ENCODE data around the gene VASH2.

VASH2 gene

DNA sequence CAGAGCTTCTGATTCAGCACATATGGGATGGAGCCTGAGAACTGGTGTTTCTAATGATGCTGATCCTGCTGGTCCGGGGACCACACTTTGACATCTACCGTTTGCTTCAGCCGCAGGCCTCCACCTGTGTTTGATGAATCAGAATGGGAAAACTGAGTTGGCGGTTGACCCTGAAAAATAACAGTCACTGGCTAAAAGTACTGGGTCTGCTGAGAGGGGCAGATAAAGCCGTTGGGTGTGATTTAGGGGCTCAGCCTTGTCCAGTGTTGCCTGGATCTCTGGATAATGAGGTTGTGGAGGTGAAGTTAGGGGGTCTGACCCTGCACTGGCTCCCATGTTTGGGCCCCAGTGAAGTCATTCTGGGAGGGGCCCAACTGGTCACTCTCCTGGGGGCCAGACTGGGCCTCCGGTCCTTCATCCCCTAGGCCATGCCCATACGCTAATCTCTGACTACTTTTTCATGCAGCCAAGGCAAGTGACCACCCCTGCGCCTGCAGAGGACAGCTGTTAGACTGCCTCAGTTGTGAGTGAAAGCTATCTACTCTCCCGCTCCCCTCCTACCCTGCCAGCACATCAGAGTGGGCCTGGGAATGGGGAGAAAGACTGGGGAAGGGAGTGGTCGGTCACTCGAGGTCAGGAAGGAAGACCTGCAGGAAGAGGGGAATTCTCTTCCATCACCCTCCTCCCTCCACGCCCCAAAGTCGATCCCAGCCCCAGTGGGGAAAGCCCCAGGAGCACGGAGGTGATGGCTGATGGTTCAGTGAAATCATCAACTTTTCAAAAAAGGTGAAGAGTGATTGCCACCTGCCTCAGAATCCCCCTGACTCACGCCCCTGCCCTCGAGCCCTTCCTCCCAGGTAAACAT lies 27.7 kb downstream of the VASH2 start:
- Histone ChIP-seq H3K4me1 (ENCODE audit: control insufficient read depth in 1 of 2, insufficient read depth in 2 of 2, low read length in 2 of 2) (peaks cover 6 to 12% of the 10 kb centered on the region in 2 donors), H3K27ac (ENCODE audit: low read depth, low read length) (no peak overlapping the region), H3K27me3 (ENCODE audit: control insufficient read depth in 1 of 2, insufficient read depth in 2 of 2, low read length in 2 of 2) (no peaks in the 10 kb centered on the region), H3K36me3 (ENCODE audit: control insufficient read depth in 1 of 2, insufficient read depth in 2 of 2, low read length in 2 of 2) (no peaks in the 10 kb centered on the region), H3K9me3 (ENCODE audit: control insufficient read depth in 1 of 2, low read length in 2 of 2) (no peaks in the 10 kb centered on the region), H3K4me3 (ENCODE audit: low read depth in 1 of 2, low read length in 2 of 2) (no peak overlapping the region), H3K9ac (ENCODE audit: low read depth in 1 of 2, low read length in 2 of 2) (no peak overlapping the region)

DNA sequence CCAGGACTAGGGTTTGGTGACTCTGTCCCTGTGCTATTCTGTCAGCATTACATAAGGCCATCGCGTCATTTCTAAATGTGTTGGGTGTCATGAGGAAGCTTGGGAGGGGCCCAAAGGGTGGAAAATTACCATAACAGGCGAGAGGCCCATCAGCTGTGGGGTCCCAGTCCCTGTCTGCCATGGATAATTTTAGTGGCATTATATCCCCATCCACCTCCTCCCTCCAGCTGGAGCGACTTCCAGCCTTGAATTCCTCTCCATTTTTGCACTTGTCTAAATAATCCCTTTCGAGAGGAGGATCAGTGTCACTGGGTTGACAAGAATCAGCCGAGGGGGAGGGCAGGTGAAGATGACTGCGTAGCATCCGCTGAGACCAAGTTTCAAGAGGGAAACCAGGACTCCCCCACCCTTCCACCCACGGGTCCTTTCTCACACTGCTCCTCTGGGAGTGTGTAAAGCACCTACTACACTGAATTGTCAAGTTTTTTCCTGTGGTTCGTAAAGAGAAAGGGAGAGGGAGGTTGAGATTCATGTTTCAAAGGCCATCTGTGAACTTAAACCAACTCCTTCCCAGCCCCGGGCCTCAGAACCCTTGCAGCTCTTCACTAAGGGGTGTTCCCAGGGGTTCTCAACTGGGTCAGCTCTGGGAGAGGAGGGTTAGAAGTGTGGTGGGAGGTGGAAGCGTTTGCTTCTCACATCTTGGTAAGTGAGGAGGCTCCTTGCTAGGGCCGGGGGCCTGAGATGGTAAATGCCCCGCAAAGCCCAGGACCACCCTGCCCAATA lies 29.2 kb downstream of the VASH2 start:
- no peak overlapping the region for H3K9ac ChIP-seq (ENCODE audit: low read depth in 1 of 2, low read length in 2 of 2)
- H3K27ac ChIP-seq (ENCODE audit: low read depth, low read length): no peak overlapping the region
- H3K36me3 ChIP-seq (ENCODE audit: control insufficient read depth in 1 of 2, insufficient read depth in 2 of 2, low read length in 2 of 2): no peaks in the 10 kb centered on the region
- no peaks in the 10 kb centered on the region for H3K9me3 ChIP-seq (ENCODE audit: control insufficient read depth in 1 of 2, low read length in 2 of 2)
- H3K4me1 ChIP-seq (ENCODE audit: control insufficient read depth in 1 of 2, insufficient read depth in 2 of 2, low read length in 2 of 2): peaks cover 6 to 12% of the 10 kb centered on the region in 2 donors
- no peaks in the 10 kb centered on the region for H3K27me3 ChIP-seq (ENCODE audit: control insufficient read depth in 1 of 2, insufficient read depth in 2 of 2, low read length in 2 of 2)
- H3K4me3 ChIP-seq (ENCODE audit: low read depth in 1 of 2, low read length in 2 of 2): no peak overlapping the region

DNA sequence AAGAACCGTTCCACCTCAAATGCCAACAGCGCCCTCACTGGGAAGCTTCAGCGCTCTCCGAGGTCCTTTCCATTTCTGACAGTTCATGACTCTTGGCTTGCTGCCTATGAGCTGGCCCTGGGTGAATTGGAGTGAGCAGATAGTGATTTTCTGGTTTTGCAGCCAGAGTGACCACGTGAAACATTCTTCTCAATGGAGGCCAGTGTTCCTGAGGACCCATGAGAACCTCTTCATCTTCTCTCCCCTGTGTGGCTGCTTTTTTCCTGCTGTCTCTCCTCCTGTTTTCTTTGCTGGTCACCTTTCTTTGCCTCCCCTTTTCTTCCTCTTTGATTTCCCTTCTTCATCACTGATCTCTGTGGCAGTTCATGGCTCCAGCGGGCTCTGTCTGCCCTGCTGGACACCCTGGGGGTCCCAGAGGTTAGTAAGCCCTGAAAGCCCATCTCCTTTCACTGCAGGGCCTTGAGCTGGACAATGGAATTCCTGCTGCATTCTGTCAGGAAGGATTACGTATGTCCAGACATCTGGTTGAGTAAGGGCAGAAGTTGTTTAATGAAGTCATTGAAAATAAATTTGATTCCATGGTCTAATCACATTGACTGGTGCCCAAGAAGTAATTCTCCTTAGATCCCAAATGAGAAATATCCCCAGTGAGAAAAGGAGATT lies 29.9 kb downstream of the VASH2 start:
- Histone ChIP-seq H3K27ac (ENCODE audit: low read depth, low read length) (no peak overlapping the region), H3K4me1 (ENCODE audit: control insufficient read depth in 1 of 2, insufficient read depth in 2 of 2, low read length in 2 of 2) (peaks cover 6 to 12% of the 10 kb centered on the region in 2 donors), H3K4me3 (ENCODE audit: low read depth in 1 of 2, low read length in 2 of 2) (no peak overlapping the region), H3K9ac (ENCODE audit: low read depth in 1 of 2, low read length in 2 of 2) (no peak overlapping the region), H3K9me3 (ENCODE audit: control insufficient read depth in 1 of 2, low read length in 2 of 2) (no peaks in the 10 kb centered on the region), H3K27me3 (ENCODE audit: control insufficient read depth in 1 of 2, insufficient read depth in 2 of 2, low read length in 2 of 2) (no peaks in the 10 kb centered on the region), H3K36me3 (ENCODE audit: control insufficient read depth in 1 of 2, insufficient read depth in 2 of 2, low read length in 2 of 2) (no peaks in the 10 kb centered on the region)

DNA sequence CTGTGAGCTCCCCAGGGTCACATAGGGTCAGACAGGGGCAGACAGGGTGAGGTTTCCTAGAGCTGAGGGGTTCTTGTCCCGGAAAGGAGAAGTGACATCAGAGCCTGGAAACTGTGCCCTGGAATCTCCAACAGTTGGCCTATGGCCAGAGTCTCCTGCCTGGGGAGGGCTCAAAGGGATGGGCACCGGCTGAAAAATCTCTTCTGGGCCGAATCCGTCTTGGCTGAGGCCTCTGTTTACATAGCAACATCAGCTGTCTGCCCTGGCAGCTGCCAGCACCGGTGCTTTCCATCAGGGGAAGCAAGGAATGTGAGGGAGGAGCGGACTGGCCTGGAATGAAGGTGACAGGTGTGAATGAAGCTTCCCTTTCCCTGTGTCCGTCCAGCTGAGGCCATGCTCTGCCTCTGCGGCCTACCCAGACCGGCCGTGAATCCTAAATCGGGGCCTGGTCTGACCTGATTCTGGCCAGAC lies 30.7 kb downstream of the VASH2 start:
- no peaks in the 10 kb centered on the region for H3K27me3 ChIP-seq (ENCODE audit: control insufficient read depth in 1 of 2, insufficient read depth in 2 of 2, low read length in 2 of 2)
- H3K36me3 ChIP-seq (ENCODE audit: control insufficient read depth in 1 of 2, insufficient read depth in 2 of 2, low read length in 2 of 2): no peaks in the 10 kb centered on the region
- H3K27ac ChIP-seq (ENCODE audit: low read depth, low read length): no peak overlapping the region
- H3K4me3 ChIP-seq (ENCODE audit: low read depth in 1 of 2, low read length in 2 of 2): no peak overlapping the region
- H3K4me1 ChIP-seq (ENCODE audit: control insufficient read depth in 1 of 2, insufficient read depth in 2 of 2, low read length in 2 of 2): peaks cover 6 to 12% of the 10 kb centered on the region in 2 donors
- H3K9ac ChIP-seq (ENCODE audit: low read depth in 1 of 2, low read length in 2 of 2): no peak overlapping the region
- no peaks in the 10 kb centered on the region for H3K9me3 ChIP-seq (ENCODE audit: control insufficient read depth in 1 of 2, low read length in 2 of 2)

DNA sequence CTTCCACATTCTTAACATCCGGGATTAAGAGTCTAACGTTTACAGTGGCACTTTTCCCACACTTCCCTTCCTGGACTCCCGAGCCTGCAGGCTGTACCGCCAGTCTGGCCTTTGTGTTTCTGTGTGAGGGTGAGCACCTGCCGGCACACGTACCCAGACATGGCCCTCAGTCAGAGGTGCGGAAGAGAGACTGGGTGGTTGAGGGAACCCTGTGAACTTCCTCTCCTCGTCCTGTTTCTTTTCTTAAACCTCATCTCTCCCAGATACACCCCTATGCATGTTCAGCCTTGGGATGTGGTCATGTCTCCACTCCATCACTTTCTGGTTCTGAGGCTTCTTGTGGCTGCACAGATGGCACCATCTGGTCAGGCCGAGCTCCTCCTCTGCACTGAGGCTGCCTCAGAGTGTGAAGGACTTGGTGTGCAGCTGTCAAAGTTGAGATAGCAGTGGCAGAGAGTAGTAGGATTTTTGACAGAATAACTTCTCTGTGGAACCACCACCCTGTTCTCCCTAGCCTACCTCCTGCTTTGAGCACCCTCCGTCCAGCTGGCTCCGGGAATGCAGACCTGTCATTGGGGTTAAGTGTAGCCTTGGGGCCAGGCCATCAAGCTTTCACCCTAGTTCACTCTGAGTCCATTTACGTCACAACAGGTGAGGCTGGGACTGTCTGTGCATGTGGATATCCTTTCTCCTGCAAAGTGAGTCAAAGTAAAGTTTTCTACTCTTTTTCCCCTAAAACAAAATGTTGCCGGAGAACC lies 31.4 kb downstream of the VASH2 start:
- no peak overlapping the region for H3K9ac ChIP-seq (ENCODE audit: low read depth in 1 of 2, low read length in 2 of 2)
- H3K9me3 ChIP-seq (ENCODE audit: control insufficient read depth in 1 of 2, low read length in 2 of 2): no peaks in the 10 kb centered on the region
- no peak overlapping the region for H3K4me3 ChIP-seq (ENCODE audit: low read depth in 1 of 2, low read length in 2 of 2)
- no peaks in the 10 kb centered on the region for H3K36me3 ChIP-seq (ENCODE audit: control insufficient read depth in 1 of 2, insufficient read depth in 2 of 2, low read length in 2 of 2)
- peaks cover 6 to 12% of the 10 kb centered on the region in 2 donors for H3K4me1 ChIP-seq (ENCODE audit: control insufficient read depth in 1 of 2, insufficient read depth in 2 of 2, low read length in 2 of 2)
- no peak overlapping the region for H3K27ac ChIP-seq (ENCODE audit: low read depth, low read length)
- no peaks in the 10 kb centered on the region for H3K27me3 ChIP-seq (ENCODE audit: control insufficient read depth in 1 of 2, insufficient read depth in 2 of 2, low read length in 2 of 2)

DNA sequence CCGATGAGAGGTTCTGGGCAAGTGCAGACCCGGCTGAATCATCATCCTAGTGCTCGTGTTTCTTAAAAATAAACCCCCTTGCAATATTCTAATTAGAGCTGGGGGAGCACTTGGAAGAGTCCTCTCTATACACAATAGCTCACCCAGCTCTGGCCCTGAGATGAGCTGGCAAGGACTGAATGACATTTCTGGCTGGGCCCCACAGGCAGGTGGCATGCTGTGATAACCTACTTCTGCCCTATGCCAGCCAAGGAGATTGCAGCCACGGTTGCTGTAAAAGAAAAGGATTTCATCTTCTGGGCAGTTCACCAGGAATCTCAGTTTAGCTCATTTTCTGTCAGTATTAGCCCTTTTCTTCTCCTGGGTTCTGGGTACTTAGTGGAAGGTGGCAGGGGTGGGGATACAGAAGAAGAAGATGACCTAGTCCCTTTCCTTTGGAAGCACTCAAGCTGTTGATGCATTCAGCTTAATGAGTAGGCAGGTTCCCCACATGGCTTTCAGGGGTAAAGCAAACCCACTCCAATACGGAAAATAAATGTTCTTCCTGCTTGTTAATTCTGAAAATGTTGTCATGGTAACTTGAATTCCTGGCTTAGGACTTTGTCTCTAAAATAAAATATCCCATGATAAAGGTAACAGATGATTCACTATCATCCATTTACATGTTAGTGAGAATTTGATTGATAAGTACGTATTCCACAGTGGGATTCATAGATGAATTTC lies 32.2 kb downstream of the VASH2 start:
- Histone ChIP-seq H3K9ac (ENCODE audit: low read depth in 1 of 2, low read length in 2 of 2) (no peak overlapping the region), H3K4me1 (ENCODE audit: control insufficient read depth in 1 of 2, insufficient read depth in 2 of 2, low read length in 2 of 2) (peaks cover 6 to 12% of the 10 kb centered on the region in 2 donors), H3K27ac (ENCODE audit: low read depth, low read length) (no peak overlapping the region), H3K9me3 (ENCODE audit: control insufficient read depth in 1 of 2, low read length in 2 of 2) (no peaks in the 10 kb centered on the region), H3K27me3 (ENCODE audit: control insufficient read depth in 1 of 2, insufficient read depth in 2 of 2, low read length in 2 of 2) (no peaks in the 10 kb centered on the region), H3K4me3 (ENCODE audit: low read depth in 1 of 2, low read length in 2 of 2) (no peak overlapping the region), H3K36me3 (ENCODE audit: control insufficient read depth in 1 of 2, insufficient read depth in 2 of 2, low read length in 2 of 2) (no peaks in the 10 kb centered on the region)

DNA sequence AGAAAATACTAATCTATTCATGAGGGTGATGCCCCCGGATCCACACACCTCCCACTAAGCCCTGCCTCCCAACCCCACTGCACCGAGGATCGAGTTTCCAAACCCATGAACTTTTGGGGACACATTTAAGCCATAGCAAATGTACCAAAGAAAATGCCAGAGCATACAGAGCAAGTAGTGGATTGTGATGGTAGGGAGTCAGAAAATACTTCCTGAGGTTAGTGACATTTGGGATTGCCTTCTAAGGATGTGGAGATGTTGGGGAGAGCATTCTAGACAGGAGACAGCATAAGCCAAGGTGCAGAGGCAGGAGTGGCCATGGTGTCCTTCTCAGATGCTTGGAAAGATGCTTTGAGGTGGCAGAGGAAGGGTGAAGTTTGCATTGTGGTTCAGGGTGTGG lies 33.1 kb downstream of the VASH2 start:
- Histone ChIP-seq H3K9me3 (ENCODE audit: control insufficient read depth in 1 of 2, low read length in 2 of 2) (no peaks in the 10 kb centered on the region), H3K4me1 (ENCODE audit: control insufficient read depth in 1 of 2, insufficient read depth in 2 of 2, low read length in 2 of 2) (peaks cover 6 to 21% of the 10 kb centered on the region in 2 donors), H3K36me3 (ENCODE audit: control insufficient read depth in 1 of 2, insufficient read depth in 2 of 2, low read length in 2 of 2) (no peaks in the 10 kb centered on the region), H3K27ac (ENCODE audit: low read depth, low read length) (no peak overlapping the region), H3K9ac (ENCODE audit: low read depth in 1 of 2, low read length in 2 of 2) (no peak overlapping the region), H3K27me3 (ENCODE audit: control insufficient read depth in 1 of 2, insufficient read depth in 2 of 2, low read length in 2 of 2) (no peaks in the 10 kb centered on the region), H3K4me3 (ENCODE audit: low read depth in 1 of 2, low read length in 2 of 2) (no peak overlapping the region)

DNA sequence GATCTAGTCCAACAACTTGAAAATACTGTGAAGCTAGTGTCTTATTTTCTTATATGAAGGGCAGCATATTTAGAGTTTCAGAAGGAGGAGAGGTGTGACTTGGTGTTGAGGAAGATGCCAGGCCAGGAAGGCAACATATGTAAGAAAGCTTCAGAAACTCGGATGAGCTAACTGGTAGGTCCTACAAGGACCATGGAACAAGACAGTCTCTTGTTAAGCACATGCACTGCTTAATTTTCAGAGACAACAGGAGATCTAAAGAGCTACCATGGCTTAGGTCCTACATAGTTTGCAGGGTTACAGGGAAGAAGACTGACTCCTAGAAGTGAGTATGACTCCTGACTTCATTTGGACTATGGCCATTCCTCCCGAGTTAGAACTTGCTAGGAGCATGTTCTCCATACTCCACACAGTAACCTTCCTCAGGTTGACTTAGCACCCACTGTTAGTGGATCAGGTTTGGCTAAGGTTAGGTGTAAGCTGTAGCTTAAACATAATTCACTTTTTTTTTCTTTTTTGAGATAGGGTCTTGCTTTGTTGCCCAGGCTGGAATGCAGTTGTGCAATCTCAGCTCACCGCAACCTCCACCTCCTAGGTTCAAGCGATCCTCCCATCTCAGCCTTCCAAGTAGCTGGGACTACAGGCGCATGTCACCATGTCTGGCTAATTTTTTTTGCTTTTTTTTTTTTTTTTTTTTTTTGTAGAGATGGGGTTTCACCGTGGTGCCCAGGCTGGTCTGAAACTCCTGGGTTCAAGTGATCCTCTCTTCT lies 34.4 kb downstream of the VASH2 start:
- no peak overlapping the region for H3K27ac ChIP-seq (ENCODE audit: low read depth, low read length)
- H3K36me3 ChIP-seq (ENCODE audit: control insufficient read depth in 1 of 2, insufficient read depth in 2 of 2, low read length in 2 of 2): peaks cover 0 to 2% of the 10 kb centered on the region in 2 donors
- no peak overlapping the region for H3K4me3 ChIP-seq (ENCODE audit: low read depth in 1 of 2, low read length in 2 of 2)
- H3K9me3 ChIP-seq (ENCODE audit: control insufficient read depth in 1 of 2, low read length in 2 of 2): no peaks in the 10 kb centered on the region
- H3K27me3 ChIP-seq (ENCODE audit: control insufficient read depth in 1 of 2, insufficient read depth in 2 of 2, low read length in 2 of 2): no peaks in the 10 kb centered on the region
- H3K9ac ChIP-seq (ENCODE audit: low read depth in 1 of 2, low read length in 2 of 2): no peak overlapping the region
- H3K4me1 ChIP-seq (ENCODE audit: control insufficient read depth in 1 of 2, insufficient read depth in 2 of 2, low read length in 2 of 2): peaks cover 6 to 21% of the 10 kb centered on the region in 2 donors

DNA sequence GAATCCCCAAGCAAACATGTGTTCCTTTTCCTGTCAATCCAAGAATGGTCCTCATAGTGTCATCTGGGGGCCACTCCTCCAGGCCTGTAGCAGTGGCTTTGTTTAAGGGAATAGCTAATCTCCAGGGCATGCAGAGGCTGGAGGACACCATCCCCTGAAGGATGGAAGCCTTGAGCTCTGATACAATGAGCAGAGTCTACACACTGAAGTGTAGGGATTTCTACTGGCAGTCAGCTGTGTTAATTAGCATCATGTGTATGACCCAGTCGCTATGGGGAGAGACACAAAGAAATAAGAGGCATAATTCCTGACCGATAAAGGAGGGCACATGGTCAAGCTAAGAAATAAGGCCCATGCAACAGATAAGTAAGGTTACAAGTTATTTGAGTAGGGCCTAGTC lies 36.2 kb downstream of the VASH2 start:
- Histone ChIP-seq H3K27ac (ENCODE audit: low read depth, low read length) (no peak overlapping the region), H3K4me1 (ENCODE audit: control insufficient read depth in 1 of 2, insufficient read depth in 2 of 2, low read length in 2 of 2) (peaks cover 0 to 11% of the 10 kb centered on the region in 2 donors), H3K36me3 (ENCODE audit: control insufficient read depth in 1 of 2, insufficient read depth in 2 of 2, low read length in 2 of 2) (peaks cover 0 to 6% of the 10 kb centered on the region in 2 donors), H3K27me3 (ENCODE audit: control insufficient read depth in 1 of 2, insufficient read depth in 2 of 2, low read length in 2 of 2) (no peaks in the 10 kb centered on the region), H3K4me3 (ENCODE audit: low read depth in 1 of 2, low read length in 2 of 2) (no peak overlapping the region), H3K9me3 (ENCODE audit: control insufficient read depth in 1 of 2, low read length in 2 of 2) (no peaks in the 10 kb centered on the region), H3K9ac (ENCODE audit: low read depth in 1 of 2, low read length in 2 of 2) (no peak overlapping the region)
